GM21737 (cell line): ENCODE results near the gene RGS16.

ENCODE experiments used
- ATAC-seq: cut with Tn5 transposase; IDR thresholded peaks from one replicate; pipeline ENCODE4 v1.9.1; 2021; ENCODE audit warnings: mild to moderate bottlenecking, moderate library complexity; ENCODE audit not compliant: unreplicated experiment

RGS16 gene

GRCh38 chr1:182610606-182611194 lies 6.5 kb upstream of the RGS16 start:
- ATAC-seq, result no peak

- no peak for ATAC-seq
Measured at GRCh38 chr1:182608845-182609610, 4.8 kb upstream of the RGS16 start.

GRCh38 chr1:182608236-182608635 lies 4.0 kb upstream of the RGS16 start:
- no peak for ATAC-seq

GRCh38 chr1:182607566-182607965 lies 3.4 kb upstream of the RGS16 start:
- ATAC-seq, result no peak

DNA sequence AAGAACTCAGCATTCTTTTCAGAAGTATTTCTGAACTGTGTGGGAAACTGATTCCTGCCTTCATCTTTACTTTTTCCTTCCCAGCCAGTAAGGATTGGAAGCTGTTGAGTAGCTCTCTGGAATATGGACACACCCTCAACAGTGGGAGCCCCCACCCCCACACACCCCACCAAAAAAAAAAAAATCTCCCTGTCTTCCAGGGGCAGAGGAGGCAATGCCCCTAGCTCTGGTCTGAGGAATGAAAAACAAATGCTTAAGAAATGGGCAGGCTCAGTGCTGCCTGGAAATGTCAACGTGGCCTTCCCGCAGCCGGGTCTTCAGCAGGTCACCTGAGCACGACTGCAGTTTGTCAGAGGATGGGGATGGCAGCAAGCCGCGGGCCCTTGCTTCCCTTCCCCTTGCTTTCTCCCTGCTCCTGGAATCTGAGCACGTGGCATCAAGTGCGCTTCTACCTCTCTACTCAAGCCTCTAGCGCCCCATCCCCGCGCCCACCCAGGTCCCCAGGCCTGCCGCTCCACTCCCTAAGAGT lies 479 bp downstream of the RGS16 start:
- peak; percentile 6 for ATAC-seq

DNA sequence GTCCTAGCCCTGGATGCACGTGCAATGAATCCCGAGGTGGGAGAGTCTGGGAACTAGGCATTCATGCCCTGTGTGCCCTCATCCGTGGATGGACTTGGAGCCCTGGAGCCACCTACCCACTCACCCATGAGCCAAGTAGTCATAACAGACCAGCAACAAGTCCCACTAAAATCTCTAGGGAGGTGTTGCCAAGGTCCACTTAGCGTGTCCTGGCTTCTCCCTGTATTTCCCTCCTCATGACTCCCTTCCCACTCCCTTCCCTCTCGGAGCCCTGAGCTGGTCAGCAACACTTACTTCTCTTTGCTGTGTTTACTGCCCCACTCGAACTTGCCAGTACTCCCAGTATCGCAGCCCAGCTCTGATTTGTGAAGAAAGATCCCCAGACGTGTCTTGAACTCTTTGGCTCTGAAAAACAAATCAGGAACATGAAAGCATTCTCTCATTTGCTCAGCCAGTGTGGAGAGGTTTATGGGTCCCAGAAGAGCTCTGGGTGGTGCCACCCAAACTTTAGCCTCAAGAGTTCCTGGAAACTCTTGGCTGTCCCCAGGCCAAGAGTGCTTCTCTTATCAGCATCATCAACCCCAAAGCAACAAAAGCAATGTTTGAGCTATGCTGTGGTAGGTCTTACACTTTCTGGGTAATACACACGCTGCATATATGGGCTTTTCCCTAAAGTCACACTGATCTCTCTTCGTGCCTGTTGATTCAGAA lies 1.1 kb downstream of the RGS16 start:
- no peak for ATAC-seq

DNA sequence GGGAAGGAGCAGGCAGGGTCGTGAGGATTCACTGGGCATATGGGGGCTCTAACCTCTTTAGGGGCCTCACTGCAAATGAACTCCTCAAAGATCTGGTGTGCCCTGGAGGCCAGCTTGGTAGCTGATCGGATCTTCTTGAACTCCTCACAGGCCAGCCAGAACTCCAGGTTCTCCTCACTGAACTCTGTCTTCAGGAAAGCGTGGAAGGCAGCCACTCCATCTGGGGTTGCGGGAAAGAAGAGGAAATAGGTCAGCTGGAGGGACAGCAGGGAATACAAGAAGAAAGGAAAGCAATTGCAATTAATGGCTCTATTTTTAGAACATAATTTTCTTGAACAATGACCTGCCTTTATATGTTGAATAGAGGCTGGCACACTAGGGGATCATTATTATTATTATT lies 2.3 kb downstream of the RGS16 start:
- ATAC-seq, result no peak

DNA sequence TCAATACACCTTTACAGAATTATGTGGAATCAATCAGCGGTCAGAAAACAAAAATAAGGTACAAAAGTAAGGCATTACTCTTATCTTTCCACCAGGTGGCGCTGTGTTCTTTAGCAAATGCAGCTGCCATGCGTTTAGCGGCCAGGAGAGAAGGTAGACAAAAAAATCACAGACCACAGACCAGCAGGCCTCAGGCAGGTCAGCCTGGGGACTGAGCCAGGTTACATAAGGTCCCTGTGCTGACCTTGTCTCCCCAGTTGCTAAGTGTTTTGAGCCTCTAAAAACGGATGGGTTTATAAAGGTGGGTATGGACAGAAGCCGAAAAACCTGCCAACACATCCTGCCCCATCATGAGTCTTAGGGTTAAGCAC lies 2.8 kb downstream of the RGS16 start:
- no peak for ATAC-seq

GRCh38 chr1:182600745-182601415 lies 3.3 kb downstream of the RGS16 start:
- ATAC-seq, result no peak

- ATAC-seq, result no peak
Measured at GRCh38 chr1:182600036-182600713, 4.0 kb downstream of the RGS16 start.

DNA sequence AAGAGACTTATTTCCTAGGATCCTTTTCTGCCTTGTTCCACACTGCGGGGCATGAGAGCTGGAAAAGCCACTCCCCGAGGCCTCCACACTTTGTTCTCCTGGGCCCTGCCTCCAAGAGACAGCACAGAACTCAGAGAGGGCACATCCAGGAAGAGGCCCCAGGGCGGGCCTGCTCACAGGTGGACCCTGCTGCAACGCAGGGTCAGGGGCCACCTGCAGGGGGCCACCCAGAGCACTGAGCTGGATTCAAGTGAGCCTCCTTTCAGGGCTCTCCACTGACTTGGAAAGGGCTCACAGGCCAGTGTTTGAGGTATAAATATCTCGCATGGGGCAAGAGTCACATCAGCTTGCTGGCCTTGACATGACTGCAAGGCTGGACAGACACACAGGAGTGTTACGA lies 4.8 kb downstream of the RGS16 start:
- no peak for ATAC-seq

DNA sequence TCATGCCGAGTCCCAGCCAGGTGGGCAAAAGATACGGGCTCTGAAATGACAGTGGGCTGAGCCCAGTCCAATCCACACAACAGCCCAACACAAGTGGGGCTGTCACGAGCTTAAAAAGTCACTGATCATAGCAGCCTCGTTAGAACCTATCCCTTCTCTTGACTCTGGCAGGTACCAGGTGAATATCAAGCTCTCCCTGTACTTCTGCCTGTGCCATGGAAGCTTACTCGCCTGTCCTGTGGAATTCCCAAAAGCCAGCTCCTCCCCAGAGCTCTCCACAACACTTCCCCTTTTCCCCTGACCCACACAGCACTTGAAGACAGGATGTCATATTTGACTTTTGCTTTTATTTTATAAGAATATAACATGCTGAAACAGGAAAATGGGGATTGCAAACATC lies 5.9 kb downstream of the RGS16 start:
- ATAC-seq, result no peak

- ATAC-seq, result no peak
Measured at GRCh38 chr1:182596934-182597333, 7.3 kb downstream of the RGS16 start.

DNA sequence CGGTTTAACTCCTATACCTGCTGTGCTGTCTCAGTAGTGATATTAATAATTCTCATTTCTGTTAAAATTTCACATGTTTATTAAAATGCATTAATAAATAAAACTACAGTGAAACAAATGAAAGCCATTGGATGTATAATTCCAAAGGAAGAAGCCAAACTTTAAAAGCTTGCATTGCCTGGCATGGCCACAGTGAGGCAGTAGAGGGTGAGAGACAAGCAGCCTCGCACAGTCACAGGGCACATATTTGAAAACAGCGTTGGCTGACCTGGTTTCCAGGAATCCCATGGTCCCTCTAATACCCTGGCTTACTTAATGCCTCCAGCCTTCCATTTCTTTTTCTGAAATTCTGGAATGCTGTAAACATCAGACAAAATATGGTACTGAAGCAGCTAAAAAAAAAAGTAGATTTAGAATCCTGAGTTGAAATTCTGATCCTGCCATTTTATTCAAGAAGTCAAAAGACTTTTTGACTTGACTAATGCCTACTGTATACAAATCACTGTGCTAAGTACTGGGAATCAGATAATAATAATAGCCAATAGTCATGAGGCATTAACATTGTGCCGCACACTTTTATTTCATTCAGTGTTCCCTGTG lies 8.4 kb downstream of the RGS16 start:
- ATAC-seq, result no peak

DNA sequence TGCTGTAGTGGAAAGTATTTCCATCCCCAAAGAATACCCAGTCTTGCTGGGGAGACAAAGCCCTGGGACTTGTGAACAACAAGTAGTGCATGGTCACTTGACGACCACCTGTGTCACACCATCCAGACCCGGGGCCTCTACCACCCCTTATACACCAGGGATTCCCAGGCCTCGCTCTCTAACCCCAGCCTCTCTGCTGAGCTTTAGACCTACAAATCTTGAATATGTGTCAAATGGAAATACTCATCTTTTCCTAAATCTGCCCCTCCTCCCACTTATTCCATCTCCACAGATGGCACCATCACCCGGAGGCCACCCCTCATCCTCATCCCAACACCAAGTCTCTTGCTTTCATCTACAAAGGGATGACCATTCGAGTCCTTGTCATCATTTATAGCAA lies 14.3 kb downstream of the RGS16 start:
- no peak for ATAC-seq

- no peak for ATAC-seq
Measured at GRCh38 chr1:182589520-182589919, 14.7 kb downstream of the RGS16 start.

GRCh38 chr1:182588500-182589396 lies 15.4 kb downstream of the RGS16 start, which contains the start of gene RNASEL:
RNASEL (minus strand) TSS chr1:182589256; CDS start chr1:182586806, 2,450 bp downstream.
- ATAC-seq, result peak; percentile 65

DNA sequence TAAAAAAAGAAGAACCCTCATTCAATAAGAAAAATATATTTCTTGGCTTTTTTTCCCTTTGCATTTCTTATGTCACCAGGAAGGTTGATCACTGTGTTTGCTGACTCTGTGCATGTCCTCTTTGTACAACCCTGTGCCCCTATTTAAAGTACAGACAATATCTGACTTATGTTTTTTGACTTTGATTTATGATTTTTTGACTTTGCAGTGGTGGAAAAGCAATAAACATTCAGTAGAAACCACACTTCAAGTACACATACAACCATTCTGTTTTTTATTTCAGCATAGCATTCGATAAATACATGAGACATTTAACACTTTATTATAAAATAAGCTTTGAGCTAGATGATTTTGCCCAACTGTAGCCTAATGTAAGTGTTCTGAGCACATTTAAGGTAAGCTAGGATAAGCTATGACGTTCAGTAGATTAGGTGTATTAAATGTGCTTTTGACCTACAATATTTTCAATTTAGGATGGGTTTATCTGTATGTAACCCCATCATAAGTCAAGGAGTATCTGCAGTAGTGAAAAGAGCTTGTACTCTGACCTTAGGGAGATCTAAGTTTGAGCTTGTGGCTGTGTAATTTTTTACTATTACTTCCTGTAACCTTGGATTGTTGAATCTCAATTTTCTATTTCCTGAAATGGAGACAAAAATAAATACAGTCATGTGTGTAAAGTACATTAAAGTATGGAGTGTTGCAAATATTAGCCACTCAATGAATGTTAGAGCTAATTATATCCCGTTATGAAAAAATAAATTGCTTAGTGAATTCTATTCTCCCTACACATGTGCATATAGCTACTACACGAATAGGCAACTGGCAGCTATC lies 16.3 kb downstream of the RGS16 start:
- ATAC-seq, result no peak
